ENCODE measurements around the gene CFAP61. TPM values are rescaled to one million over a fixed set of nuclear protein-coding genes. Genes with fewer than 3 reads are reported as not detected.

CFAP61 gene
- total RNA-seq, 4 donors from 2014 or later: not detected

GRCh38 chr20:20078041-20078440 is 25.7 kb downstream of the CFAP61 start:
- ATAC-seq (ENCODE audit: low FRiP score): no peak
- TF ChIP-seq CTCF (IDR thresholded peaks at IDR 0.05): no peak
- no peak for DNase-seq (ENCODE audit: low spot score)

GRCh38 chr20:20079102-20079784 is 26.9 kb downstream of the CFAP61 start:
- DNase-seq (ENCODE audit: low spot score) (no peak), ATAC-seq (ENCODE audit: low FRiP score) (no peak)
- TF ChIP-seq CTCF (IDR thresholded peaks at IDR 0.05): no peak

- TF ChIP-seq CTCF (IDR thresholded peaks at IDR 0.05): no peak
- ATAC-seq (ENCODE audit: low FRiP score) (no peak), DNase-seq (ENCODE audit: low spot score) (no peak)
These were observed 31.5 kb downstream of the CFAP61 start for GRCh38 chr20:20083807-20084206.

GRCh38 chr20:20084296-20084752 is 32.0 kb downstream of the CFAP61 start:
- DNase-seq (ENCODE audit: low spot score) (no peak), ATAC-seq (ENCODE audit: low FRiP score) (no peak)
- TF ChIP-seq CTCF (IDR thresholded peaks at IDR 0.05): no peak

GRCh38 chr20:20085071-20085470 is 32.7 kb downstream of the CFAP61 start:
- ATAC-seq (ENCODE audit: low FRiP score) (no peak), DNase-seq (ENCODE audit: low spot score) (no peak)
- TF ChIP-seq CTCF (IDR thresholded peaks at IDR 0.05): no peak

- no peak for DNase-seq (ENCODE audit: low spot score)
- no peak for ATAC-seq (ENCODE audit: low FRiP score)
- no peak for TF ChIP-seq CTCF (IDR thresholded peaks at IDR 0.05)
These were observed 33.5 kb downstream of the CFAP61 start for GRCh38 chr20:20085812-20086211.

GRCh38 chr20:20089018-20089417 is 36.7 kb downstream of the CFAP61 start:
- no peak for DNase-seq (ENCODE audit: low spot score)
- ATAC-seq (ENCODE audit: low FRiP score): no peak
- TF ChIP-seq CTCF (IDR thresholded peaks at IDR 0.05): no peak

All from omental fat pad (tissue), 4 donors.